Type B pancreatic cell (in vitro differentiated cells): ENCODE results near the gene COLEC12. TPM values are rescaled to one million over a fixed set of nuclear protein-coding genes. Genes with fewer than 3 reads are reported as not detected.

ENCODE experiments used
- DNase-seq: peaks from one replicate; pipeline ENCODE4 v3.0.0; 2021; ENCODE audit warnings: mixed read lengths; ENCODE audit not compliant: unreplicated experiment; ENCODE audit errors: extremely low spot score
- H3K27ac Mint-ChIP-seq: 2 replicates; pipeline ENCODE4 v1.8.0; 2021; ENCODE audit warnings: mild to moderate bottlenecking, mixed read lengths
- H3K27me3 Mint-ChIP-seq: 2 replicates; pipeline ENCODE4 v1.8.0; 2021; ENCODE audit warnings: mixed read lengths
- H3K36me3 Mint-ChIP-seq: 2 replicates; pipeline ENCODE4 v1.8.0; 2021; ENCODE audit warnings: mixed read lengths
- H3K4me1 Mint-ChIP-seq: one replicate; pipeline ENCODE4 v1.8.0; 2021; ENCODE audit warnings: mixed read lengths; ENCODE audit not compliant: unreplicated experiment
- H3K4me3 Mint-ChIP-seq: 2 replicates; pipeline ENCODE4 v1.8.0; 2021; ENCODE audit warnings: mild to moderate bottlenecking, mixed read lengths
- H3K9me3 Mint-ChIP-seq: 2 replicates; pipeline ENCODE4 v1.8.0; 2021; ENCODE audit warnings: mixed read lengths
- total RNA-seq: library from RNA; stranded (reverse); gene quantifications from 2 replicates; pipeline ENCODE4 v1.2.1, GENCODE V29; 2021; ENCODE audit warnings: low replicate concordance
- TF ChIP-seq, protein P1 (sequence below): fragments of 200-600 bp; sonication (generic); conservative IDR thresholded peaks from 2 replicates; pipeline ENCODE4 v1.5.0; 2021; ENCODE audit warnings: antibody characterized with exemption, mild to moderate bottlenecking

COLEC12 gene
- total RNA-seq, 1 donor from 2014 or later: 61.3 TPM

GRCh38 chr18:523561-523960, 23.1 kb upstream of the COLEC12 start:
- no peak for DNase-seq

DNA sequence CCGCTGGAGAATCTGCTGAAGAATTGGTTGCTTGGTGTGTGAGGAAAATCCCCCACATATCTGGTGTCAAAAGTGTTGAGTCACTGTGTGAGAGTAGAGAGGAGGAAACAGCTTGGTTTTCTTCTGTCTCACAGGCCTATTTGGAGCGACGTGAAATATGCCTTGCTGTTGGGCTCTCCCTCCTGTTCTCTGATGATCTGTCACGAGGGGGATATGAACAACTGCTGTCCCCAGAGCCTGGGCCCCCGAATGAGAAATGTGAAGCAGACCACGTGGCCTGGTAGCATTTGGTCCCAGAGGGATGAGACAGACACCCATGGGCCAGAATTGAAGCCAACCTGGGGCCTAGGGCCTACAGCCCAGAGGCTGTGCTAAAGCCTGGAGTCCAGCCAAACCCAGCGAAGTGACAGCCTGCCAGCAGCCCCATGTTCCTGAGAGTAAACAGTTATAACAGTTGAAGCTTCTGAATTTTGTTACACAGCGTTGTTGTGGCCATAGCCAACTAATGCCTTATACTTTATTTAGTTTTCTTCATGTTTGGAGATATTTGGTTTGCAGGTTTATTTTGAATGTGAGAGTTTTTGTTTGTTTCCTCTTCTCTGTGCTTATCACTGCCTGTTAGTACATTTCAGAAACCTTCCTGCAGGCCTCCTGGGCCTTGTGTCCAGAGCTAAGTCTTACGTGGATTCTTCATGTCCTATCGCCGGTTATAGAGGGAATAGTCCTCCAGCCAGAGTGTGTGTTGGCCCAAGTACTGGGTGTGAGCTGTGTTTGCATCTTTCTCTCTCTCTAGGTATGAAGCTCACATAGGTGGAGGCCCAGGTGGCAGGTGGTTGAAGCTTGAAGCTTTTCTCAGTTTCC, 18.7 kb upstream of the COLEC12 start:
- Mint-ChIP-seq H3K36me3 (peaks cover 3% of the 10 kb centered on the region), H3K27ac (peak overlapping the region; percentile 40), H3K4me1 (no peaks in the 10 kb centered on the region), H3K27me3 (no peaks in the 10 kb centered on the region), H3K9me3 (peaks cover 4% of the 10 kb centered on the region), H3K4me3 (no peak overlapping the region)
- TF ChIP-seq, protein P1, sequence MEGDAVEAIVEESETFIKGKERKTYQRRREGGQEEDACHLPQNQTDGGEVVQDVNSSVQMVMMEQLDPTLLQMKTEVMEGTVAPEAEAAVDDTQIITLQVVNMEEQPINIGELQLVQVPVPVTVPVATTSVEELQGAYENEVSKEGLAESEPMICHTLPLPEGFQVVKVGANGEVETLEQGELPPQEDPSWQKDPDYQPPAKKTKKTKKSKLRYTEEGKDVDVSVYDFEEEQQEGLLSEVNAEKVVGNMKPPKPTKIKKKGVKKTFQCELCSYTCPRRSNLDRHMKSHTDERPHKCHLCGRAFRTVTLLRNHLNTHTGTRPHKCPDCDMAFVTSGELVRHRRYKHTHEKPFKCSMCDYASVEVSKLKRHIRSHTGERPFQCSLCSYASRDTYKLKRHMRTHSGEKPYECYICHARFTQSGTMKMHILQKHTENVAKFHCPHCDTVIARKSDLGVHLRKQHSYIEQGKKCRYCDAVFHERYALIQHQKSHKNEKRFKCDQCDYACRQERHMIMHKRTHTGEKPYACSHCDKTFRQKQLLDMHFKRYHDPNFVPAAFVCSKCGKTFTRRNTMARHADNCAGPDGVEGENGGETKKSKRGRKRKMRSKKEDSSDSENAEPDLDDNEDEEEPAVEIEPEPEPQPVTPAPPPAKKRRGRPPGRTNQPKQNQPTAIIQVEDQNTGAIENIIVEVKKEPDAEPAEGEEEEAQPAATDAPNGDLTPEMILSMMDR: no peak
- DNase-seq: no peak

More at GRCh38 chr18:523561-523960, 23.1 kb upstream of the COLEC12 start:
- H3K36me3 Mint-ChIP-seq: no peaks in the 10 kb centered on the region
- H3K9me3 Mint-ChIP-seq: no peaks in the 10 kb centered on the region
- no peak overlapping the region for H3K27ac Mint-ChIP-seq
- no peaks in the 10 kb centered on the region for H3K27me3 Mint-ChIP-seq
- TF ChIP-seq, protein P1: no peak
- H3K4me3 Mint-ChIP-seq: no peak overlapping the region
- H3K4me1 Mint-ChIP-seq: peaks cover 24% of the 10 kb centered on the region

- Mint-ChIP-seq H3K27ac (no peak overlapping the region), H3K9me3 (peaks cover 4% of the 10 kb centered on the region), H3K4me1 (no peaks in the 10 kb centered on the region), H3K4me3 (no peak overlapping the region), H3K36me3 (peaks cover 3% of the 10 kb centered on the region), H3K27me3 (no peaks in the 10 kb centered on the region)
- no peak for DNase-seq
- TF ChIP-seq, protein P1: no peak
These were observed 17.6 kb upstream of the COLEC12 start for GRCh38 chr18:518081-518480.

- DNase-seq: no peak
- Mint-ChIP-seq H3K4me1 (no peaks in the 10 kb centered on the region), H3K27ac (no peak overlapping the region), H3K27me3 (no peaks in the 10 kb centered on the region), H3K9me3 (peaks cover 4% of the 10 kb centered on the region), H3K36me3 (peaks cover 3% of the 10 kb centered on the region), H3K4me3 (no peak overlapping the region)
- TF ChIP-seq, protein P1: no peak
These were observed 15.3 kb upstream of the COLEC12 start for GRCh38 chr18:515838-516237.

DNA sequence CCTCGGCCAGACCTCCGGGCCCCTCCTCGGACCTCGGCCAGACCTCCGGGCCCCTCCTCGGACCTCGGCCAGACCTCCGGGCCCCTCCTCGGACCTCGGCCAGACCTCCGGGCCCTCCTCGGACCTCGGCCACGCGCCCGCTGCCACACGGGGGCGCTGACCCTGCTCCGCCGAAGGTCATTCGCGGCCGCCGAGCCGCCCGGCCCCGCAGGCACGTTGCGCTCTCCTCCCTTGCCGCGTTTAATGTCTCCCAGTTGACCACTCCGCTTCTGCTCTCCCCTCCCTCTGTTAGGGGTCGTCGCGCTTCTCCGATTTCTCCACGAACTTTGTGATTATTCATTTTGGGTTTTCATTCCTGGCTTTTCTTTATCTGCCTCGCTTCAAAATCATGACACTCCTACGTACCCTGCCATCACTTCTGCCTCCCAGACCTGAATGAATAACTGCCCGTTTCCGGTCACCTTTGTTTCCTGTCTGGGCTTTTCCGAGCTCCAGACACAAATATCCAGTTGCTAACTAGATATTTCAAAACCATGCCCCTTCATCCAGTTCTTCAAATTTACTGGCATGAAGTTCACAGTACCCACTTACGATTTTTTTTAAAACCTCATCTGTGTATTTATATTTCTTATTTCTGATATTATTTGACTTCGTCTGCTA, 14.8 kb upstream of the COLEC12 start:
- Mint-ChIP-seq H3K36me3 (peaks cover 3% of the 10 kb centered on the region), H3K4me3 (no peak overlapping the region), H3K27me3 (no peaks in the 10 kb centered on the region), H3K9me3 (peaks cover 4% of the 10 kb centered on the region), H3K4me1 (no peaks in the 10 kb centered on the region), H3K27ac (no peak overlapping the region)
- DNase-seq: no peak
- TF ChIP-seq, protein P1: no peak
